NCI-H748 (cell line): Measurements from ENCODE around the gene RAD50.

ENCODE experiments used
- DNase-seq: peaks from one replicate; lab custom pipeline; 2025; ENCODE audit not compliant: unreplicated experiment; lab: John Stamatoyannopoulos, UW

RAD50 gene

GRCh38 chr5:132673939-132674630 is 117.3 kb downstream of the RAD50 start, which contains the start of gene IL4:
Gene IL4 (plus strand): TSS chr5:132673989. CDS start chr5:132674051, 62 bp downstream.
- no peak for DNase-seq

GRCh38 chr5:132674671-132675506 is 118.1 kb downstream of the RAD50 start:
- DNase-seq: no peak

DNA sequence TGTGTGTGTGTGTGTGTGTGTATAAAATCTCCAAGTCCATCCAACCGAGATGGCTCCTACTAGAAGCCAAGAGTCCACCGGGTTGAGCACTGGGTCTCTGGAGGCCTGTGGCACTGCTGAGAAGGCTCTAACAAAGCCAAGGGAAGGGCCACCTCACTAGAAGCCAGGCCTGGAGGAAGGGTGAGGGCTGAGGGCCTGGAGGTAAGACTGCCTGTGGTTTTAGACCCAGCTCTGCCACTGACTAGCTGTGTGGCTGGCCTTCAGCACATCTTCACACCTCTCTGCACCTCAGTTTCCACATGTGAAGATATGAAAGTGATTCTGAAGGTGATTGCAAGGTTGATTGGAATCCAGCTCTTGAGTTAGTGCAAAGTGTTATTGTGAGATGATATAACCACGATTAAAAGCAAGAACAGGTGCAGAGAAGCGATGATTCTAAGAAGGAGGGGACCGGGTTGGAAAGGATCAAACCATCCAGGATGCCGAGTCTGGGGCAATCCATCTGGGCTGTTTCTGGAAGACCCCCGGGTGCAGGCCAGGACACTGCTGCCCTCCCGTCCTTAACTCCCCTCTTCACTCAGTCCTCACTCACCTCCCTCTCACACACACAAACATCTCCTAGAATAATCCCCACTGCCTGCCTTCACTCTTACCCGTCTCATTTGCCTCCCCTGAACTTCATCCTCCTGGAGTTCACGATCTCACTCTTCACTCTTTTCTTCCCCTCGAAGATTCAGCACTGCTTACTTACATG is 119.3 kb downstream of the RAD50 start:
- no peak for DNase-seq

- DNase-seq: no peak
Observed at GRCh38 chr5:132677191-132677590, 120.4 kb downstream of the RAD50 start.

DNA sequence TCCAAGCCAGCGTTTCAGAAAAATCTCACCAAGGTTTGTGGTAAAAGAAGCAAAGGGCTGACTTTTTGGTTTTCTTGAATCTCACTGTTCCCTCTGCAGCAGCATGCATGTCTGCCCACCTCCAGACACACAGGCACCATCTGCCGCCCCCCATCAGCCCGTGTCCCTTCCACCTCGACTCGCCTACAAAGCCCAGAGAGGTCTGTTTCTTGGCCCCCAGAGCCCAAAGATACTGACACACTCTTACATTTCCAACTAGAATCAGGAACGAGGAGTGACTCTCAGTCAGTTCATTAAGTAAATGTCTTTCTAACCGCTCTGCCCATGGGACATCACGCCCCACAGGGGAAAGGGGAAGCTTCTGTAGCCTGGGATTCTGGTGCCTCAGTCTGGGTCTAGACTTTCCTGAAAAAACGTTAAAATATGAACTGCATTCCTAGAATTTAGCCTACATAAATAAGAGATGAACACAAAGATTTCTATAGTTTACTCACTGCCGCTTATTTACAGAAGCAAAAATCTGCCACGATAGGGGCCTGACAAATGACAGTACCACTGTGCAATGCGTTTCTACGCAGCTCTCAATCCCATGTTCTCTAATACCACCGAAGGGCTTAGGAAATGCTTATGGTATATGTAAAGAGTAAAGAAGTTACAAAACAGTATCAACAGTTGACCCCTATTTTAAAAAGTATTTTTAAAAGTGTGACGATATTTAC is 121.1 kb downstream of the RAD50 start:
- DNase-seq: no peak

DNA sequence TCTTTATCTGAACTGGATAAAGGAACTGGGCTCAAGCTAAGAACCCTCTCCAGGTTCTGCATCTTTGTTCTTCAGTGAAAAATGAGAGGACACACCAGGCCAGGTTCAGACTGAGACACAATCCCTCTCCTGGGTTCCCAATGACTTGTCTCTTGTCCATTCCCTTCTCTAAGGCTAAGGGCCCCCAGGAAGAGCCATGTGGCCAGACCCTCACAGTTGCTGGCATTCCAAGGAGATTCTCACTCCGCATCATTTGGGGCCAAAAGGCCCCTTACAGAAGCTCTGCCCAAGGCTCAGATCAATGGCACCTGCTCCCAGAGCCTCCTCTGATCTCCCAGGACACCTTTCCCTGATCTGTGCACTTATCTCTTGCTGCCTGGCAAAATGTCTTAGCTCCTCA is 122.0 kb downstream of the RAD50 start:
- no peak for DNase-seq

- no peak for DNase-seq
Observed at GRCh38 chr5:132679166-132679565, 122.4 kb downstream of the RAD50 start.

GRCh38 chr5:132679717-132680380 is 123.1 kb downstream of the RAD50 start:
- no peak for DNase-seq

DNA sequence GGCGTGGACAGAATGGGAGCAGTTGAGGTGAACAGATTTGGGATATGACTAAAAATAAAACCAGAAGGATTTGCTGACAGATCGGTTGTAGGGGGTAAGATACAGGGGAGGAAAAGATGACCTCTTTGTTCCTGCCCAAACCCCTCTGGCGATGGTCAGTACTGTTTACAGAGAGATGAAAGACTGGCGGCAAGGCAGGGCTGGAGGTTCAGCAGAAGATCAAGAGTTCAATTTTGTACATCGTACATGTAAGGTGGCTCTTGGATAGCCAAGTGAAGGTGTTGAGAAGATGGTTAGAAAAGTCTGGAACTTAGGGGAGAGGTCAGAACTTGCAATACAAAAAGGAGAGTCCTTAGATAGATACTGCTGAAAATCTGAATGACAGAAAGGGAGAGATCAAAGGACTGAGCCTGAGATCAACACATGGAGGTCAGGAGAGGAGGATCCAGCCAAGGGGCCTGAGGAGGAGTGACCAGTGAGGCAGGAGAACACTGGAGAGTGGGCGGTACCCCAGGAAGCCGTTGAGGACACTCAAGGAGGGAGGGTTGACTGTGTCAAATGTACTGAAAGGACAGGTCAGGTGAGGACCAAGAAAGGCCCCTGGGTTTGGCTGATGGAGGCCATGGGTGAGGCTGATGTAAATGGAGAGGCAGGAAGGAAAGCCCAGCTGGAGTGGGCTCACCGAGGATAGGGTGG is 124.2 kb downstream of the RAD50 start:
- no peak for DNase-seq

DNA sequence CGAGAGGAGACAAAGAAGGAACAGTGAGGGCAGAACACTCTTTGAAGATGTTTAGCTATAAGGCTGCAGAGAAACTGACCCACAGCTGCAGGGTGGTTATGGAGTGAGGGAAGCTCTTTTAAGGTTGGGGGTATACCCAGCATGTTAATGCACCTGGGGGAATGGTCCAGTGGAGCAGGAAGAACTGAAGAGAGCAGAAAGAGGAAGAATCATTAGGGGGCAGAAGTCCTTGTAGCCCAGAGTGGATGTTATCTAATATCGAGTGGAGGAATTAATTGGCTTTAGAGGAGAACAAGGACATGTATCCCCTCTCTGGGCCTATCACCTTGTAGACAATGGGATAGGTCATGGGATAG is 124.7 kb downstream of the RAD50 start:
- DNase-seq: no peak

GRCh38 chr5:132681983-132682382 is 125.2 kb downstream of the RAD50 start:
- no peak for DNase-seq

GRCh38 chr5:132684491-132684890 is 127.7 kb downstream of the RAD50 start:
- DNase-seq: no peak

DNA sequence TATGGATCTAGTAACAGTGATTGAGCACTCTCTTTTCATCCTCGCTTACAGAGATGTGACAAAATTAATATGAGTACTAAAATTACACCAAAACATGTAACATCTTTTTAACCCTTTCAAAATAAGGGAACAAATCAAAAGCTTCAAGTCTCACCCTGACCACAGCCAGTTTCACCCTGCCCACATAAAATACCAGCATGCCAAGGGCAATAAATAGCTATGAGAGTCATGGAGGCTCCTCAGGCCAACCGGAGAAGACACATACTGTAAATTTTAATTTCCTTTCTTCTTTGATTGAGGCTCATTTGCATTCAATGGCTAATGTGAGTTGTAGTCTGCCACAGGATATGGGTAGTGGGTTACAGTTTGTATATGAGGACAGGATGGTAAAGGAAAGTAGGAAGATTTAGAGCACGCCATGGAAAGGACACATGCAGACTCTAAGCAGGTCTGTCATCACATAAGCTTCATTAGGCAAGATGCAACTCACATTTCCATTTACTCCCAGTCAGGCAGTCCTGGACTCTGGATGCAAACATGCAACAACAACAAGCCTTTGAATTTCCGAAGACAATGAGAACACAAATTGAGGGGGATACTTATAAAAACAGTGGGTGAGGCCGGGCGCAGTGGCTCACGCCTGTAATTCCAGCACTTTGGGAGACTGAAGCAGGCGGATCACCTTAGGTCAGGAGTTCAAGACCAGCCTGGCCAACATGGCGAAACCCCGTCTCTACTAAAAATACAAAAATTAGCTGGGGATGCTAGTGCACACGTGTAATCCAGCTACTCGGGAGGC is 128.3 kb downstream of the RAD50 start:
- DNase-seq: no peak

DNA sequence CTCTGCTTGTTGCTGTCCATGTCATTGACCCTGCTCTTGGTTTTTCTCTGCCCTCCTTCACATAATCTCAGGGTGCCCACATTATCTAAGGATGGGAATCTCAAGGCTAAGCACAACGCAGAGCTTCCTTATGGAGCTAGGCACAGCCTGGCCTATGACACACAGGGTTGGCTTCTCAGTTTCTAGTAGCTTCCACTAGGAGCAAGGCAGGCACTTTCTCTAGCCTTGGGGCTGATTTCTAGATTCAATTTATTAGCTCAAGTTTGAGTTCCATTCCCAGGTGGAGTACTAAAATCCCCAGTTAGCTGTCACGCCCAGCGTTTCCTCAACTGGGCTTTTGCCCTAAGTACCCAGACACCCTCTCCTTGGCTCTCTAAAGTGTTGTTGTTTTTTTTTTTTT is 129.4 kb downstream of the RAD50 start:
- no peak for DNase-seq

DNA sequence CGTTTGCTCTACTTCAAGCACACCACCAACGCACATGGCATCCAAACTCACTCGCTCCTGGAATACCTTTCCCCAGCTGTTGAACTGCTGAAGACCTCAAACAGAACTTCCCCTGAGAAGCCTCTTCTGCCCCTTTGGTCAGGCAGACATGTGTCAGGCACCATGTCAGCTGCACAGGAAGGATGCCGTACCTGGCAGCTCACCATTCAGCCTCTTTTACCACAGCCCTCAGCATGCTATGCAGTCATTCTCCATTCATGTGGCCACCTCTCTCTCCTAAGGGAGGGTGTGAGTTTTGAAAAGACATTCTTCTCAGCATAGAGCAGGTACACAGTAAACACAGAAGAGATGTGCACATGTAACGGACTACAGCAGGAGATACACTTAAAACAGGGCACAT is 131.2 kb downstream of the RAD50 start:
- DNase-seq: no peak

- DNase-seq: no peak
Observed at GRCh38 chr5:132688536-132689339, 132.0 kb downstream of the RAD50 start.

GRCh38 chr5:132689513-132689912 is 132.7 kb downstream of the RAD50 start:
- DNase-seq: no peak

GRCh38 chr5:132690156-132690555 is 133.4 kb downstream of the RAD50 start:
- DNase-seq: no peak
